ENCODE results near the gene PAPSS1. TPM values are rescaled to one million over a fixed set of nuclear protein-coding genes. Genes with fewer than 3 reads are reported as not detected.

PAPSS1 gene
- total and polyA plus RNA-seq, 2 experiments from 2014 or later, result 69.6 to 69.9 TPM

- no peaks in the 10 kb centered on the region for H3K36me3 ChIP-seq (ENCODE audit: low read depth)
- H3K27ac ChIP-seq, result no peak overlapping the region
- H3K9me3 ChIP-seq (ENCODE audit: low read depth), result no peaks in the 10 kb centered on the region
- H3K4me1 ChIP-seq (ENCODE audit: insufficient read depth), result peaks cover 21% of the 10 kb centered on the region
- no peak overlapping the region for H3K4me3 ChIP-seq
- H3K9ac ChIP-seq, result no peak overlapping the region
- no peaks in the 10 kb centered on the region for H4K20me1 ChIP-seq (ENCODE audit: insufficient read depth)
- in situ Hi-C loops (cut with MboI), result no loop called here
- no peak overlapping the region for H3K4me2 ChIP-seq (ENCODE audit: unreplicated experiment)
- TF ChIP-seq EZH2 (IDR thresholded peaks at IDR 0.05; ENCODE audit: insufficient read depth, poor library complexity, severe bottlenecking), result no peak
- TF ChIP-seq EZH2phosphoT487 (IDR thresholded peaks at IDR 0.05; ENCODE audit: insufficient read depth, low read depth), result no peak
- no peak overlapping the region for H2AFZ ChIP-seq
- no peaks in the 10 kb centered on the region for H3K79me2 ChIP-seq (ENCODE audit: insufficient read depth)
- WGBS, 2 experiments (ENCODE audit: low coverage in 1 of 2, low lambda C conversion rate in 2 of 2, missing lambda C conversion rate in 2 of 2), result 95 to 100% methylated on average over 2 of the region's 2 CpGs
- DNase-seq, result no peak
- peaks cover 23% of the 10 kb centered on the region for H3F3A ChIP-seq (ENCODE audit: insufficient read depth)
- no peaks in the 10 kb centered on the region for H3K27me3 ChIP-seq (replicated peaks; ENCODE audit: insufficient read depth)
- H3K9me2 ChIP-seq (ENCODE audit: insufficient read depth), result 0 out of 2 replicates have a peak, but pooled peaks cover 3% of the 10 kb centered on the region
Observed at GRCh38 chr4:107624024-107624423, 96.0 kb downstream of the PAPSS1 start.

GRCh38 chr4:107622006-107622405 is 98.0 kb downstream of the PAPSS1 start:
- Histone ChIP-seq H2AFZ (no peak overlapping the region), H3K27me3 (replicated peaks; ENCODE audit: insufficient read depth) (no peaks in the 10 kb centered on the region), H3K4me2 (ENCODE audit: unreplicated experiment) (no peak overlapping the region), H3K36me3 (ENCODE audit: low read depth) (no peaks in the 10 kb centered on the region), H3K9me2 (ENCODE audit: insufficient read depth) (0 out of 2 replicates have a peak, but pooled peaks cover 3% of the 10 kb centered on the region), H3K4me3 (no peak overlapping the region), H3K4me1 (ENCODE audit: insufficient read depth) (peaks cover 36% of the 10 kb centered on the region), H3K27ac (no peak overlapping the region), H4K20me1 (ENCODE audit: insufficient read depth) (no peaks in the 10 kb centered on the region), H3F3A (ENCODE audit: insufficient read depth) (peaks cover 43% of the 10 kb centered on the region), H3K79me2 (ENCODE audit: insufficient read depth) (no peaks in the 10 kb centered on the region), H3K9ac (no peak overlapping the region), H3K9me3 (ENCODE audit: low read depth) (no peaks in the 10 kb centered on the region)
- TF ChIP-seq EZH2 (IDR thresholded peaks at IDR 0.05; ENCODE audit: insufficient read depth, poor library complexity, severe bottlenecking), result no peak
- TF ChIP-seq EZH2phosphoT487 (IDR thresholded peaks at IDR 0.05; ENCODE audit: insufficient read depth, low read depth), result no peak
- WGBS, 2 experiments (ENCODE audit: low coverage in 1 of 2, low lambda C conversion rate in 2 of 2, missing lambda C conversion rate in 2 of 2), result 96 to 97% methylated on average over 2 of the region's 2 CpGs
- in situ Hi-C loops (cut with MboI), result no loop called here
- DNase-seq, result no peak

DNA sequence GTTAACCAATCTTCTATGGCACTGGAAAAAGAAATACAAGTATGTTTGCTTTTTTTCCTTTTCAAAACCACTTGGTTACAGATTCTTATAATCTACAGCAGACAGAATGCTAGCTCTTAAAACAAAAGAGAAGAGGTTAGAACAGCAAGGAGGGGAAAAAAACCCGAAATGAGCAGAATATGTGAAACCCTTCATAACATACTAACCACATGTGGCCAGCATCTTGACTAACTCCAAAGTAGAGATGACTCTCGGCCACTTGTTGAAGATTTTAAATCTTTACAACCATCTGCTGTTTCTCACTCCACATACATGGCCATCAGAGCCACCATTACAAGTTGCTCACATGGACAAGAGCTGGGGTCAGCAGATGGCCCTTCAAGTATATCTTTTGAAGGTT is 100.3 kb downstream of the PAPSS1 start:
- H3K4me3 ChIP-seq, result peak overlapping the region; percentile 37
- in situ Hi-C loops (cut with MboI), result no loop called here
- 8 to 12% methylated on average over 2 of the region's 2 CpGs for WGBS, 2 experiments (ENCODE audit: low coverage in 1 of 2, low lambda C conversion rate in 2 of 2, missing lambda C conversion rate in 2 of 2)
- no peaks in the 10 kb centered on the region for H3K36me3 ChIP-seq (ENCODE audit: low read depth)
- no peaks in the 10 kb centered on the region for H4K20me1 ChIP-seq (ENCODE audit: insufficient read depth)
- peak overlapping the region; percentile 14 for H2AFZ ChIP-seq
- H3K9me3 ChIP-seq (ENCODE audit: low read depth), result no peaks in the 10 kb centered on the region
- peak overlapping the region; percentile 5; the same call in 1 of the 2 replicates for H3K9ac ChIP-seq
- H3F3A ChIP-seq (ENCODE audit: insufficient read depth), result peaks cover 44% of the 10 kb centered on the region
- H3K9me2 ChIP-seq (ENCODE audit: insufficient read depth), result peaks cover 3% of the 10 kb centered on the region; the same call in 1 of the 2 replicates
- DNase-seq, result peak; percentile 56
- H3K4me2 ChIP-seq (ENCODE audit: unreplicated experiment), result peak overlapping the region; percentile 61
- H3K27me3 ChIP-seq (replicated peaks; ENCODE audit: insufficient read depth), result no peaks in the 10 kb centered on the region
- peaks cover 32% of the 10 kb centered on the region for H3K4me1 ChIP-seq (ENCODE audit: insufficient read depth)
- peak overlapping the region; percentile 70 for H3K27ac ChIP-seq
- H3K79me2 ChIP-seq (ENCODE audit: insufficient read depth), result no peaks in the 10 kb centered on the region
- TF ChIP-seq EZH2 (IDR thresholded peaks at IDR 0.05; ENCODE audit: insufficient read depth, poor library complexity, severe bottlenecking), result no peak
- TF ChIP-seq EZH2phosphoT487 (IDR thresholded peaks at IDR 0.05; ENCODE audit: insufficient read depth, low read depth), result no peak

DNA sequence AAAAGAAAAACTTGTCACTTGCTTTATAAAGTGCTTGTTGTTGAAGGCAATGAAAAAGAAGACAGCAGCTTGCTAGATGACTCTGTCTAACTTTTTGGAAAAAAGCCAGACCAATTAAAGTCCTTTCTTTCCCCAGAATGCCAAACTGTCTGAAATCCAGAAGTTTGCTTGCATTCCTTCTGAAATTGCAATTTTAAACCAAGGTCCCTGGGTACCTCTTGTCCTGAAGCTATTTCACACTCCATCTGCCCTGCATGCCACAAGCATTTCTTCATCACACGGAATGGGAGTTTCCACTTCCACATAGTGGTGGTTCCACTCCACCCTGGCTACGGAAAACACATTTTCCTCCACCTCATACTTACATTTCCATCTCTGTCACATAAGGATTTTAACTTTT is 101.0 kb downstream of the PAPSS1 start:
- H4K20me1 ChIP-seq (ENCODE audit: insufficient read depth), result no peaks in the 10 kb centered on the region
- in situ Hi-C loops (cut with MboI), result no loop called here
- H3F3A ChIP-seq (ENCODE audit: insufficient read depth), result peaks cover 44% of the 10 kb centered on the region
- TF ChIP-seq EZH2phosphoT487 (IDR thresholded peaks at IDR 0.05; ENCODE audit: insufficient read depth, low read depth), result no peak
- no peak for TF ChIP-seq EZH2 (IDR thresholded peaks at IDR 0.05; ENCODE audit: insufficient read depth, poor library complexity, severe bottlenecking)
- H3K27me3 ChIP-seq (replicated peaks; ENCODE audit: insufficient read depth), result no peaks in the 10 kb centered on the region
- peaks cover 32% of the 10 kb centered on the region for H3K4me1 ChIP-seq (ENCODE audit: insufficient read depth)
- H3K27ac ChIP-seq, result peak overlapping the region; percentile 70
- H3K79me2 ChIP-seq (ENCODE audit: insufficient read depth), result no peaks in the 10 kb centered on the region
- peak overlapping the region; percentile 8 for H3K9ac ChIP-seq
- H3K4me3 ChIP-seq, result peak overlapping the region; percentile 37
- peak; percentile 90 for DNase-seq
- WGBS, 2 experiments (ENCODE audit: low coverage in 1 of 2, low lambda C conversion rate in 2 of 2, missing lambda C conversion rate in 2 of 2), result 0 to 4% methylated on average over 2 of the region's 2 CpGs
- peaks cover 3% of the 10 kb centered on the region; the same call in 1 of the 2 replicates for H3K9me2 ChIP-seq (ENCODE audit: insufficient read depth)
- H3K4me2 ChIP-seq (ENCODE audit: unreplicated experiment), result peak overlapping the region; percentile 61
- peak overlapping the region; percentile 14; the same call in 1 of the 2 replicates for H2AFZ ChIP-seq
- no peaks in the 10 kb centered on the region for H3K9me3 ChIP-seq (ENCODE audit: low read depth)
- H3K36me3 ChIP-seq (ENCODE audit: low read depth), result no peaks in the 10 kb centered on the region

GRCh38 chr4:107618656-107619055 is 101.4 kb downstream of the PAPSS1 start:
- H3K36me3 ChIP-seq (ENCODE audit: low read depth), result no peaks in the 10 kb centered on the region
- peak overlapping the region; percentile 8; the same call in 1 of the 2 replicates for H3K9ac ChIP-seq
- H3F3A ChIP-seq (ENCODE audit: insufficient read depth), result peaks cover 44% of the 10 kb centered on the region
- H3K27me3 ChIP-seq (replicated peaks; ENCODE audit: insufficient read depth), result no peaks in the 10 kb centered on the region
- H4K20me1 ChIP-seq (ENCODE audit: insufficient read depth), result no peaks in the 10 kb centered on the region
- peak overlapping the region; percentile 37 for H3K4me3 ChIP-seq
- H3K79me2 ChIP-seq (ENCODE audit: insufficient read depth), result no peaks in the 10 kb centered on the region
- H3K27ac ChIP-seq, result peak overlapping the region; percentile 70
- peaks cover 3% of the 10 kb centered on the region; the same call in 1 of the 2 replicates for H3K9me2 ChIP-seq (ENCODE audit: insufficient read depth)
- peak; percentile 30 for DNase-seq
- in situ Hi-C loops (cut with MboI), result no loop called here
- H2AFZ ChIP-seq, result no peak overlapping the region
- peak overlapping the region; percentile 61 for H3K4me2 ChIP-seq (ENCODE audit: unreplicated experiment)
- TF ChIP-seq EZH2phosphoT487 (IDR thresholded peaks at IDR 0.05; ENCODE audit: insufficient read depth, low read depth), result no peak
- TF ChIP-seq EZH2 (IDR thresholded peaks at IDR 0.05; ENCODE audit: insufficient read depth, poor library complexity, severe bottlenecking), result no peak
- H3K9me3 ChIP-seq (ENCODE audit: low read depth), result no peaks in the 10 kb centered on the region
- H3K4me1 ChIP-seq (ENCODE audit: insufficient read depth), result peaks cover 32% of the 10 kb centered on the region

All from GM23248 (cell line).